Uterus (tissue), 4 donors: ENCODE data around the gene SAP130. TPM values are rescaled to one million over a fixed set of nuclear protein-coding genes. Genes with fewer than 3 reads are reported as not detected.

Source experiments
- DNase-seq, 2 donors: peaks; one replicate each; pipeline ENCODE4 v3.0.0-alpha.2; 2019 to 2020
- H3K27ac ChIP-seq, 2 donors: fragments of 200-600 bp; sonication (generic); 1 replicate in 1 of 2; 2 replicates in 1 of 2; pipeline ENCODE4 v1.5.1; 2016 to 2018
- H3K27me3 ChIP-seq, 2 donors: fragments of 200-600 bp; sonication (generic); one replicate each; pipeline ENCODE4 v1.5.1; 2018 to 2019; ENCODE audit warnings: control low read depth in 1 of 2
- H3K36me3 ChIP-seq, 2 donors: fragments of 200-600 bp; sonication (generic); one replicate each; pipeline ENCODE4 v1.5.1; 2019; ENCODE audit warnings: control low read depth in 1 of 2
- H3K4me1 ChIP-seq, 2 donors: fragments of 200-600 bp; sonication (generic); one replicate each; pipeline ENCODE4 v1.5.1; 2018 to 2019; ENCODE audit warnings: control low read depth in 1 of 2
- H3K4me3 ChIP-seq, 2 donors: fragments of 200-600 bp; sonication (generic); 1 replicate in 1 of 2; 2 replicates in 1 of 2; pipeline ENCODE4 v1.5.1; 2018 to 2019; ENCODE audit warnings: mild to moderate bottlenecking in 1 of 2
- H3K9me3 ChIP-seq, 2 donors: fragments of 200-600 bp; sonication (generic); one replicate each; pipeline ENCODE4 v1.5.1; 2019; ENCODE audit warnings: control low read depth in 1 of 2
- CTCF ChIP-seq, 4 experiments: fragments of 200-600 bp in 2 of 4; fragments of 450-650 bp in 2 of 4; sonication (generic) in 2 of 4; IDR thresholded peaks; one replicate each; pipeline ENCODE4 v1.5.1; 2016 to 2019; ENCODE audit warnings: antibody characterized with exemption in 4 of 4, mild to moderate bottlenecking in 2 of 4, moderate library complexity in 1 of 4
- POLR2A ChIP-seq, 2 donors: fragments of 450-650 bp; IDR thresholded peaks; one replicate each; pipeline ENCODE4 v1.6.1; 2016; ENCODE audit warnings: antibody characterized with exemption in 2 of 2, mild to moderate bottlenecking in 1 of 2, moderate library complexity in 1 of 2
- intact Hi-C: fragments of 100-400 bp; cut with DNase I; formaldehyde crosslinking; loops from one replicate; pipeline ENCODE4 v1.15.1; 2023; ENCODE audit warnings: low total_unique reads
- total RNA-seq, 4 donors: library from RNA; depleted of rRNA in 3 of 4; stranded (reverse); fragments of >200 nt in 3 of 4; gene quantifications; one replicate each; pipeline versions ENCODE4 v1.1.0 to v1.2.4, GENCODE V29; 2014 to 2023
- donor health status: DM: yes; HTN: yes; CAD: no.

SAP130 gene
- total RNA-seq, 4 donors from 2014 or later, result 3.6 to 47.0 (median 5.9) TPM

DNA sequence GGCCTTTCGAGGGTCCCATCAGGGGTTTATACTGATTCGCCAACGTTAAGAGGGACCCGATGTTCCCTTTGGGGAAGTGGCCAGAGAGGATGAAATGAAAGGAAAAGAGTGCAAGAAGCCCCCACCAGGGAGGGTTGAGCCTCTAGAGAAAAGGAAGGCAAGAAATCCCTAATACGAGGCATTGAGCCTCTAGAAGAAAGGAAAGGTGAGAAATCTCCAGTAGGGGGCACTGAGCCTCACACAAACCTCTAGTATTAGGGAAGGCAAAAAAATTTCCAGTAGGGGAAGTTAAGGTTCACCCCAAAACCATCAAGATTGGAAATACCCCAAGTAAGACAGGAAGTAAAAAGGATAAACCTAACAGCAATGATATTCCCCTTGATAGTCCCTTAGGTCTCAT, 9.8 kb upstream of the SAP130 start:
- intact Hi-C loops, result no loop called here

DNA sequence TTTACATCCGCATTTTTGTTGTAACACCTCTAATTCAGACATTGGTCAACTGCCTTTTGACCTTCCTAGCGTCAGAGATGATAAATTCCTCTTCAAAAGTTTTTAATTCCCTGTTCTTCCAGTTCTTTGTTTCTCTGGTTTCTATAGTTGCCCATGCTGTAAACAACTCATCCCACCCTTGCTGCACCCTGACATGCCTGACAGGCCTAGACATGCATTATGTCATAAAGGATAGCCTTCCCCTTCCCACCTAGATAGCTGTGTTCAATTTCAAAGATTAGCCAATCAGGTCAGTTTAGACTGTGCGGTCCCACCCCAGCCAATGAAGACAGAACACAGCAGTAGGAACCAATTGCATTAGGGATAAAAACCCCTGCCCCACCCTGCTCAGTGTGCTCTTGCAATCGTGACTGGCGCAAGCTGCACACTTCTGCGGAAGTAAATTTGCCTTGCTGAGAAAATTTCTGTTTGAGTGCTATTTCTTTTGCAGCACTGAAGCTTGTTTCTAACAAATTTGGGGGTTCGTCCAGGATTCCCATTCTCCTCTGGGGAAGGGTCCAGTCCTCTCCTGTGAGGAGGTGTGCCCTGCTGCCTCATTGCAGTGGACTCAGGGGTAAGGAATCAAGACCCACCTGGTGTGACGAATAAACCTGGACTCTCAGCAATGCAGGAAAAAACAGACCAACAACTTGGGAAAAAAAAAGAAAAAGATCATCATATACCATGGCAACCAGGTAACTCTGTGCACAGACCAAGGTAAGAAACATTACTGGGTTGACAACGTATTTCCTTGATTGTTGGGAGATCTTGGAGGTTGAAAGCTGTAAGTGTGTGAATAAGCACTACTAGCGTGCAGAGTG, 9.1 kb upstream of the SAP130 start:
- Histone ChIP-seq H3K27me3 (no peaks in the 10 kb centered on the region), H3K36me3 (no peaks in the 10 kb centered on the region), H3K4me3 (no peak overlapping the region), H3K4me1 (no peaks in the 10 kb centered on the region), H3K27ac (no peak overlapping the region), H3K9me3 (no peaks in the 10 kb centered on the region)
- intact Hi-C loops, result no loop called here
- no peak for TF ChIP-seq CTCF (IDR thresholded peaks at IDR 0.05)
- TF ChIP-seq POLR2A (IDR thresholded peaks at IDR 0.05), result no peak
- DNase-seq, result no peak

More for the DNA sequence above, 9.8 kb upstream of the SAP130 start:
- Histone ChIP-seq H3K27me3 (no peaks in the 10 kb centered on the region), H3K36me3 (no peaks in the 10 kb centered on the region), H3K9me3 (no peaks in the 10 kb centered on the region), H3K4me1 (no peaks in the 10 kb centered on the region), H3K4me3 (no peak overlapping the region), H3K27ac (no peak overlapping the region)
- TF ChIP-seq POLR2A (IDR thresholded peaks at IDR 0.05) (no peak), CTCF (IDR thresholded peaks at IDR 0.05) (no peak)
- no peak for DNase-seq

- TF ChIP-seq CTCF (IDR thresholded peaks at IDR 0.05) (no peak), POLR2A (IDR thresholded peaks at IDR 0.05) (no peak)
- H3K36me3 ChIP-seq, result no peaks in the 10 kb centered on the region
Observed at GRCh38 chr2:128032092-128032491, 4.2 kb upstream of the SAP130 start.

DNA sequence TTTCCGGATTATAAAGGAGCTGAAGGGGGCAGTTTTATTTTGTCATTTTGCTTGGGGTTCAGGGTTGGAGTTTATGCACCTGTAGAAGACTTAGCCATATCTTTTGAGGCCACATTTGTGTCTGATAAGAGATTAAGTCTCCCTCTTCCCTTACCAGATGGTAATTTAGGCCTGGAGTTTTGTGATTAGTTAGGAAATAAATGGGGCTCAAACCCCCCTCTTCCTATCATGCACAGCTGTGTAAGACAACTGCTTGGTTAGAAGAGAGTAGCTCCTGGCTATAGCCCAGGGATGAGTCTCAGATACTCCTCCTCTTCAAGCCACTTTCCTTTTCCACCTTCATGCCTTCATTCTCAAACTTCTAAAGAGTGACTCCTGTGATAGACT, 802 bp upstream of the SAP130 start:
- intact Hi-C loops, result no loop called here
- TF ChIP-seq POLR2A (IDR thresholded peaks at IDR 0.05), result no peak
- no peak for TF ChIP-seq CTCF (IDR thresholded peaks at IDR 0.05)
- Histone ChIP-seq H3K4me1 (no peaks in the 10 kb centered on the region), H3K4me3 (peak overlapping the region; percentile 65 to 99), H3K36me3 (no peaks in the 10 kb centered on the region), H3K9me3 (no peaks in the 10 kb centered on the region), H3K27me3 (no peaks in the 10 kb centered on the region), H3K27ac (peak overlapping the region; percentile 86 to 98)
- DNase-seq, result no peak

More at GRCh38 chr2:128032092-128032491, 4.2 kb upstream of the SAP130 start:
- Histone ChIP-seq H3K4me3 (no peak overlapping the region), H3K27ac (no peak overlapping the region), H3K9me3 (no peaks in the 10 kb centered on the region), H3K27me3 (no peaks in the 10 kb centered on the region), H3K4me1 (no peaks in the 10 kb centered on the region)
- intact Hi-C loops, result no loop called here
- no peak for DNase-seq

GRCh38 chr2:128027278-128027800, 520 bp downstream of the SAP130 start:
- Histone ChIP-seq H3K36me3 (no peaks in the 10 kb centered on the region), H3K4me3 (peak overlapping the region; percentile 65 to 99), H3K9me3 (no peaks in the 10 kb centered on the region), H3K27ac (peak overlapping the region; percentile 86 to 98), H3K27me3 (no peaks in the 10 kb centered on the region), H3K4me1 (no peaks in the 10 kb centered on the region)
- no peak for TF ChIP-seq POLR2A (IDR thresholded peaks at IDR 0.05)
- DNase-seq, result peak; percentile 99 to 100
- intact Hi-C loops, result no loop called here
